Neural crest cell (in vitro differentiated cells): ENCODE results near the gene POLD2. TPM values are rescaled to one million over a fixed set of nuclear protein-coding genes. Genes with fewer than 3 reads are reported as not detected.

Experiments
- DNase-seq: peaks from one replicate; pipeline ENCODE4 v3.0.0; 2021; ENCODE audit warnings: low read depth, mixed read lengths, low spot score
- H3K27ac Mint-ChIP-seq: one replicate; pipeline ENCODE4 v1.8.0; 2021; ENCODE audit warnings: mild to moderate bottlenecking, mixed read lengths; ENCODE audit not compliant: unreplicated experiment
- H3K27me3 Mint-ChIP-seq: 2 replicates; pipeline ENCODE4 v1.8.0; 2021; ENCODE audit warnings: low read depth, mild to moderate bottlenecking, mixed read lengths
- H3K36me3 Mint-ChIP-seq: 2 replicates; pipeline ENCODE4 v1.8.0; 2021; ENCODE audit warnings: low read depth, mild to moderate bottlenecking, mixed read lengths
- H3K4me1 Mint-ChIP-seq: 2 replicates; pipeline ENCODE4 v1.8.0; 2021; ENCODE audit warnings: mixed read lengths
- H3K4me3 Mint-ChIP-seq: one replicate; pipeline ENCODE4 v1.8.0; 2021; ENCODE audit warnings: mild to moderate bottlenecking, mixed read lengths
- H3K9me3 Mint-ChIP-seq: 2 replicates; pipeline ENCODE4 v1.8.0; 2021; ENCODE audit warnings: mixed read lengths
- CTCF ChIP-seq: fragments of 200-600 bp; sonication (generic); conservative IDR thresholded peaks from 2 replicates; pipeline ENCODE4 v1.5.0; 2021; ENCODE audit warnings: antibody characterized with exemption, mild to moderate bottlenecking
- total RNA-seq: library from RNA; stranded (reverse); gene quantifications from 2 replicates; pipeline ENCODE4 v1.2.1, GENCODE V29; 2021

POLD2 gene
- total RNA-seq, 1 donor from 2014 or later: 159 TPM

GRCh38 chr7:44105832-44106231, 17.5 kb downstream of the POLD2 start:
- peaks cover 2% of the 10 kb centered on the region for H3K36me3 Mint-ChIP-seq
- H3K4me1 Mint-ChIP-seq: peaks cover 14% of the 10 kb centered on the region
- no peak for DNase-seq
- H3K27me3 Mint-ChIP-seq: no peaks in the 10 kb centered on the region
- peak overlapping the region; percentile 87 for H3K4me3 Mint-ChIP-seq
- no peak overlapping the region for H3K27ac Mint-ChIP-seq
- no peaks in the 10 kb centered on the region for H3K9me3 Mint-ChIP-seq
- no peak for TF ChIP-seq CTCF

DNA sequence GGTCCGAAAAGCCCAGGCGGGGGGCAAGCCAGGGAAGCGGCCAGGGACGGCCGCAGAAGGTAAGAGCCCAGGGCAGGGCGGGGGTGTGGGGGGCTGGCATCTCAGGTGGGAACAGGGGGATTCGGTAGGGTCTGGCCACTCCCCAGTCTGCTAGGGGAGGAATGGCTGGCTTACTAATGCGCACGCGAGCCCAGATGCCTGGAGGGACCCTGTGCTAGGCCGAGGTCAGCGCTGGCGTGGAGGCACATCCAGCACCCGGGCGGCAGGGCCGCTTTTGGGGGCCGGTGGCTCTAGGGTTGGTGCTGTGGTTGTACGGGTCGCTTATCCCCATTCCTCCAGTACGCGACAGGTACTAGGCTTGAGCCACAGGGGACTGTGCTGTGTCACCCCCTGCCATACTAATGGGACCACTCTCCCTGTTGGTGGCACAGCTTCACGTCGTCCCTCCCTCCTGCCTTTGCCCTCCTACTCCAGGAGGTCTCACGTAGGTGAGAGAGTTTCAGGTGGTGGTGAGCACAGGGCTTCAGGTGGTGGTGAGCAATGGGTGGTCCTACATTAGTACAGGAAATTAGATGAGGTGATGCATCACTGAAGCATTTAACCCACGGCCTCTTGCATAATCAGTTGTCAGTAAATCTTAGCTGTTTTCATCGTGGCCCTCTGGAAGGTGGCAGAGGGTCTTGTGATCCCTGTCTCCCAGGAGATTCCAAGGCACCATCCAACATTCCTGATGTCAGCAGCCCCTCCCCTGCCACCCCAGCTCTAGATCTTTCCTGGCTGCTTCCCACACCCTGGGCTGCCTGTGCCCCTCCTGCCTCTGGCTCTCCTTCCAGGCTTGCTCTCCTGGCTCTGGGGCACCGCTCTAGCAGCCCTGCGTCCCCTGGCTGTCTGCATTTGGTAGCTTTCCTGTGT, 18.2 kb downstream of the POLD2 start:
- no peak for DNase-seq
- peaks cover 2% of the 10 kb centered on the region for H3K36me3 Mint-ChIP-seq
- no peak for TF ChIP-seq CTCF
- no peak overlapping the region for H3K27ac Mint-ChIP-seq
- peaks cover 21% of the 10 kb centered on the region for H3K4me1 Mint-ChIP-seq
- H3K9me3 Mint-ChIP-seq: no peaks in the 10 kb centered on the region
- H3K4me3 Mint-ChIP-seq: peak overlapping the region; percentile 87
- H3K27me3 Mint-ChIP-seq: no peaks in the 10 kb centered on the region

GRCh38 chr7:44103923-44104859, 19.2 kb downstream of the POLD2 start, which contains the start of gene AEBP1:
Gene AEBP1 (plus strand): TSS chr7:44104345. CDS start chr7:44104666, 321 bp downstream.
- peak; percentile 26 for DNase-seq
- H3K27ac Mint-ChIP-seq: no peak within 1 kb of the TSS
- H3K27me3 Mint-ChIP-seq: no peaks in the 10 kb centered on the region
- peak; percentile 14 for TF ChIP-seq CTCF
- H3K4me3 Mint-ChIP-seq: peak within 1 kb of the TSS; percentile 87
- no peaks in the 10 kb centered on the region for H3K9me3 Mint-ChIP-seq
- H3K4me1 Mint-ChIP-seq: peaks cover 22% of the 10 kb centered on the region
- peaks cover 2% of the 10 kb centered on the region for H3K36me3 Mint-ChIP-seq

GRCh38 chr7:44103566-44103922, 19.8 kb downstream of the POLD2 start:
- Mint-ChIP-seq H3K27ac (no peak overlapping the region), H3K27me3 (no peaks in the 10 kb centered on the region), H3K9me3 (no peaks in the 10 kb centered on the region), H3K4me3 (peak overlapping the region; percentile 81), H3K36me3 (peaks cover 2% of the 10 kb centered on the region), H3K4me1 (peaks cover 22% of the 10 kb centered on the region)
- TF ChIP-seq CTCF: no peak
- DNase-seq: no peak

DNA sequence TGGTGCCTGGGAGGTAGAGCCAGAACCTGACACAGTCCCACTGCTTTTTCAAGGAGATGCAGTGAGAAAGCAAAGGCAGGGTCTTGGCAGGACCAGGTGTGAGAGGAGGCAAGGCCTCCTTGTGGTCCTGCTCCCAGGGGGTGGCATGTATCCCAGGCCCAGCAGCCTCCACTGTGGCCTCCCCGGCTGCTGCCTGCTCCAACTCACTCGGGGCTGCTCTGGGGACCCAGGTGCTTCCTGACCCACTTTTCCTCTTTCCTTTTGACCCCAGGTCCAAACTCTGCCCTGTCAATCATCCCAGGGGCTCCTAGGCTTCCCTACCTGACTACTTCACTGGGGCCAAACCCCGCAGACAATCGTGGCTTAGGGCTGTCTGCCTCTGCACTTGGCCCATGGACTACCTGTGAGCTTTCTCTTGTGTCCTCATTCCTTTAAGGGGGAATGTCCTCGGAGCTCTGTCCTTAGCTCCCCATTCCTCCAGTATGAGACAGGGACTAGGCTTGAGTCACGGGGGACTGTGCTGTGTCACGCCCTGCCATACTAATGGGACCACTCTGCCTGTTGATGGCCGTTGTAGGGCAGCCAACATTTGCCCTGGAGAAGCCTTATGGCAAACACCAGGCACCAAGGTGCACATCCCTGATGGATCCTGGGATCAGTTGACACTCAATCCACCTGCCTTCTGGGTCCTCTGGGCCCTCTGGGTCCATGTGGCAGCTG, 20.3 kb downstream of the POLD2 start:
- no peak overlapping the region for H3K27ac Mint-ChIP-seq
- no peak for DNase-seq
- no peak for TF ChIP-seq CTCF
- H3K9me3 Mint-ChIP-seq: no peaks in the 10 kb centered on the region
- H3K4me3 Mint-ChIP-seq: peak overlapping the region; percentile 81
- peaks cover 22% of the 10 kb centered on the region for H3K4me1 Mint-ChIP-seq
- H3K36me3 Mint-ChIP-seq: peaks cover 2% of the 10 kb centered on the region
- no peaks in the 10 kb centered on the region for H3K27me3 Mint-ChIP-seq
